GM13977 (cell line): ENCODE data around the gene CNTNAP2.

Experiments used
- DNase-seq: peaks from one replicate; pipeline ENCODE4 v3.0.0; 2012; ENCODE audit warnings: low spot score
- CTCF ChIP-seq: IDR thresholded peaks from 2 replicates; pipeline ENCODE4 v1.5.1; 2012; ENCODE audit warnings: mild to moderate bottlenecking, control low read depth; ENCODE audit not compliant: insufficient read depth; ENCODE audit errors: extremely low read depth, missing control alignments
- in situ Hi-C: fragments of 300-500 bp; cut with MboI; formaldehyde crosslinking; loops from one replicate; pipeline ENCODE4 v1.12.0; 2022; ENCODE audit warnings: low sequenced_read_pairs, low pct_unique_long_range_greater_than_20kb, mixed read lengths, inconsistent platforms; ENCODE audit not compliant: unreplicated experiment

CNTNAP2 gene

GRCh38 chr7:146635205-146636032 lies 518.8 kb downstream of the CNTNAP2 start:
- TF ChIP-seq CTCF = no peak
- in situ Hi-C loops = no loop called here
- DNase-seq = no peak

GRCh38 chr7:146636033-146636356 lies 519.4 kb downstream of the CNTNAP2 start:
- no peak for DNase-seq
- in situ Hi-C loops = no loop called here

GRCh38 chr7:146636581-146636980 lies 520.0 kb downstream of the CNTNAP2 start:
- TF ChIP-seq CTCF = no peak
- DNase-seq = no peak
- in situ Hi-C loops = no loop called here

More at GRCh38 chr7:146636033-146636356, 519.4 kb downstream of the CNTNAP2 start:
- TF ChIP-seq CTCF = no peak

GRCh38 chr7:146639291-146639690 lies 522.7 kb downstream of the CNTNAP2 start:
- in situ Hi-C loops = no loop called here
- DNase-seq = no peak
- TF ChIP-seq CTCF = no peak

GRCh38 chr7:146641491-146641890 lies 524.9 kb downstream of the CNTNAP2 start:
- DNase-seq = no peak
- TF ChIP-seq CTCF = no peak
- in situ Hi-C loops = no loop called here

GRCh38 chr7:146645383-146645976 lies 528.9 kb downstream of the CNTNAP2 start:
- DNase-seq = no peak
- in situ Hi-C loops = no loop called here
- no peak for TF ChIP-seq CTCF
